T-helper 2 cell treated with Interferon-gamma antibody and Interleukin-4, amounts not matched to agents 100 ng/mL and 5 ng/mL, for 36 hours (primary cell): Measurements from ENCODE around the gene TMEM116. TPM values are rescaled to one million over a fixed set of nuclear protein-coding genes. Genes with fewer than 3 reads are reported as not detected.
"Not testable (repeated sequence)": the region's sequence is repeated elsewhere in the genome, so short reads cannot be mapped to it uniquely, and the experiment has no call there.

Experiments used
- intact Hi-C: fragments of 100-400 bp; cut with micrococcal nuclease; formaldehyde crosslinking; loops from one replicate; pipeline ENCODE4 v1.15.1; 2023
- total RNA-seq: library from RNA; stranded (reverse); gene quantifications from 2 replicates; pipeline ENCODE4 v1.2.3, GENCODE V29; 2022

The TMEM116 gene
- total RNA-seq, 1 donor from 2014 or later = 11.5 TPM

DNA sequence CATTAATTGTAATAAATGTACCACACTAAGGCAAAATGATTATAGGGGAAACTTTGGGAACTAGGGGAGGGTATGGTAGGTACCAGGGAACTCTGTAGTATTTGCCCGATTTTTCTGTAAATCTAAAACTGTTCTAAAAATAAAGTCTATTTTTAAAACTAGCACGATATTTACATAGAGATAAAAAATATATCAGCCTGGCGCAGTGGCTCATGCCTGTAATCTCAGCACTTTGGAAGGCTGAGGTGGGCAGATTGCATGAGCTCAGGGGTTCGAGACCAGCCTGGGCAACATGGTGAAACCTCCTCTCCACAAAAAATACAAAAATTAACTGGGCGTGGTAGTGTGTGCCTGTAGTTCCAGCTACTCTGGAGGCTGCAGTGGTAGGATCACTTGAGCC, 32.4 kb downstream of the TMEM116 start:
- intact Hi-C loops = no loop called here

DNA sequence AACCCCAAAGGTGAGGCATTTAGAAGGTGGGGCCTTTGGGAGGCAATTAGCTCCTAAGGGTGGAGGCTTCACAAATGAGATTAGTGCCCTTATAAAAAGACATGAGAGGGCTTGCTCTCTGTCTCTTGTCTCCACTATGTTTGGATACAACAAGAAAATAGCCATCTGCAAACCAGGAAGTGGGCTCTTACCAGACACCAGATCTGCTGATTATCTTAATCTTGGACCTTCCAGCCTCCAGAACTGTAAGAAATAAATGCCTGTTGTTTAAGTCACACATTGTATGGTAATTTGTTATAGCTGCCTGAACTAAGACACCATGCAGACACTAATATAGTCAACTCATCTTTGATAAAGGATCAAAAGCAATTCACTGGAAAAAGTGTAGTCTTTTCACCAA, 34.4 kb downstream of the TMEM116 start:
- intact Hi-C loops = no loop called here

DNA sequence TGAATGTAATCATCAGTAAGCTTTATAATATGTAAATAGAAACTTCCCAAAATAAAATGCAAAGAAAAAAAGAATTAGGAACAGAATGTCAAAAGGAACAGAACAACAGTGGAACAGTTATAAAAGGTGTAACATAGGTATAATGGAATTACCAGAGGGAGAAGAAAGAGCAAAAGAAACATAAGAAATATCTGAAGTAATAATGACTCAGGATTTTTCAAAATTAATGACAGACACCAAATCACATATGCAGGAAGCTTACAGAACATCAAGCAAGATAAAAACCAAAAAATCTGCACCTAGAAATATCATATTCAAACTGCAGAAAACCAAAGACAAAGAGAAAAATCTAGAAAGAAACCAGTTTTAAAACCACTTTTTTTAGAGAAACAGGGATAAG, 36.1 kb downstream of the TMEM116 start:
- intact Hi-C loops = no loop called here

DNA sequence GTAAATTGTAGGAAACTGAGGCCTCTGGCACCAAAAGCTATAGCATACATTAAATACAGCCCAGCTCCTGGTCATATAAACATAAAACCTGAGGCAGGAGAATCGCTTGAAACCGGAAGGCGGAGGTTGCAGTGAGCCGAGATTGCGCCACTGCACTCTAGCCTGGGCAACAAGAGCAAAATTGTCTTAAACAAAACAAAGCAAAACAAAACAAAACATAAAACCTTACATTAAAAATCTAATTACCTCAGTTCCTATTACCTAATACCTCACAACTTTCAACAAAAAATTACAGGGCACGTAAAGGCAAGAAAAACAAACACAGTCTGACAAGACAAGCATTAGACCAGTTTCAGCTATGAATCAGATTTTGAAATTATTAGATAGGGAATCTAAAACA, 36.7 kb downstream of the TMEM116 start:
- intact Hi-C loops = no loop called here

DNA sequence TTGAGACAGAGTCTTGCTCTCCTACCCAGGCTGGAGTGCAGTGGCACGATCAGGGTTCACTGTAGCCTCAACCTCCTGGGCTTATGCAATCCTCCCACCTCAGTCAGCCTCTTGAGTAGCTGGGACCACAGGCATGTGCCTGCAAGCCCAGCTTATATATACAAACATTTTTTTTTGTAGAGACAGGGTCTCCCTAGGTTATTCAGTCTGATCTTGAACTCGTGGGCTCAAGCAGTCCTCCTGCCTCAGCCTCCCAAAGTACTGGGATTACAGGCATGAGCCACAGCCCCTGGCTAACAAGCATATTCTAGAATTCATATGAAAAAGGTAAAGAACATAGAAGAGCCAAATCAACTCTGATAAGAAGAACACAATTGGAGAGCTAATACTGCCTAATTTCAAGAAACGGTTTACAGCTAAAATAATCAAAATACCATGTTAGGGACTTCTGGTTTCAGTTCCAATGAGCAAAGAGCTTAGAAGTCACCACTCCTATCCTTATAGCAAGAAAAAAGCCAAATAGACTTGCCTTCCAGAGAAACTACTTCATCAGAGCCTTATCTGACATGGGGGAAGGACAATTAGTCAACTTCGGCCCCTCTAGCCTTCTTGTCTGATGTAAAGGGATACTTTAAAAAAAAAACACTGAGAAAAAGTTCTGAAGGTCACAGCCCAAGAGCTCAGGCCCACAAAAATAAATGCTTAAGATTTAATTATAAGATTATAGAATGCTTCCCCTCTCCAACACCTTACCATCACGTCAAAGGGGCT, 37.6 kb downstream of the TMEM116 start:
- intact Hi-C loops = no loop called here

DNA sequence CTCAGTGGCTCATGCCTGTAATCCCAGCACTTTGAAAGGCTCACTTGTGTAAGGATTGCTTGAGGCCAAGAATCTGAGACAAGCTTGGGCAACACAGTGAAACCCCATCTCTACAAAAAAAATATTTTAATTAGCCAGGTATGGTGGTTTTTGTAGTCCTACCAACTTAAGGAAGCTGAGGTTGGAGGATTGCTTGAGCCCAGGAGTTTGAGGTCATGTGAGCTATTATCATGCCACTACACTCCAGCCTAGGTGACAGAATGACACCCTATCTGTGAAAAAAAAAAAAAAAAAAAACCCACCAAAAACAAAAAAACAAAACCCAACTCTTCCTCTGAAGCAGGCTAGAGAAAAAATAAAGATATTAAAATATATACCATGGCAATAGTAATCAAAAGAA, 41.2 kb downstream of the TMEM116 start:
- intact Hi-C loops = no loop called here

DNA sequence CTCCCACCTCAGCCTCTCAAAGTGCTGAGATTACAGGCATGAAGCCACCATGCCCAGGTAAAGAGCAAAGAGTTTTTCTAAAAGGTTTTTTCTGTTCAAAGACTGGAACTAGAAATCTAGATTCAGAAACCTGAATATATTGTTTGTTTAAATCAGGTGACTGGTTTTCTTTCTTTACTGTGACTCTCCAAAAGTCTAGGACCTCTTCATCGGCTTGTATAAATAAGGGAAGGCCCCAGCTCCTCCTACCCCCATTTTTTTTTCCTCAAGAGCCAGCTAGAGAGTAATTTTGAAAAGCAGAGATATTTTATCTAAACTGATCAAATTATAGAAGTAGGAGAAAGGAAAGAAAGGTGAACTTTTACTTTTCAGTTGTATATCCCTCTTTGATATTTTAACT, 48.0 kb downstream of the TMEM116 start:
- intact Hi-C loops = no loop called here

DNA sequence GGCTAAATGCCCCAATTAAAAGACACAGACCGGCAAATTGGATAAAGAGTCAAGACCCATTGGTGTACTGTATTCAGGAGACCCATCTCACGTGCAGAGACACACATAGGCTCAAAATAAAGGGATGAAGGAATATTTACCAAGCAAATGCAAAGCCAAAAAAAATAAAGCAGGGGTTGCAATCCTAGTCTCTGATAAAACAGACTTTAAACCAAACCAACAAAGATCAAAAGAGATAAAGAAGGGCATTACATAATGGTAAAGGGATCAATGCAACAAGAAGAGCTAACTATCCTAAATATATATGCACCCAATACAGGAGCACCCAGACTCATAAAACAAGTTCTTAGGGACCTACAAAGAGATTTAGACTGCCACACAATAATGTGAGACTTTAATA, 53.4 kb downstream of the TMEM116 start:
- intact Hi-C loops = not testable (repeated sequence)

DNA sequence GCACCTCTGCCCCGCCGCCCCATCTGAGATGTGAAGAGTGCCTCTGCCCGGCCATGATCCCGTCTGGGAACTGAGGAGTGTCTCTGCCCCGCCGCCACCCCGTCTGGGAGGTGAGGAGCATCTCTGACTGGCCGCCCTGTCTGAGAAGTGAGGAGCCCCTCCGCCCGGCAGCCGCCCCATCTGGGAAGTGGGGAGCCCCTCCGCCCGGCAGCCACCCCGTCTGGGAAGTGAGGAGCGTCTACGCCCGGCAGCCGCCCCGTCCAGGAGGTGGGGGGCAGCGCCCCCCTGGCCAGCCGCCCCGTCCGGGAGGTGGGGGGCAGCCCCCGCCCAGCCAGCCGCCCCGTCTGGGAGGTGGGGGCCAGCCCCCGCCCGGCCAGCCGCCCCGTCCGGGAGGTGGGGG, 55.7 kb downstream of the TMEM116 start:
- intact Hi-C loops = not testable (repeated sequence)

DNA sequence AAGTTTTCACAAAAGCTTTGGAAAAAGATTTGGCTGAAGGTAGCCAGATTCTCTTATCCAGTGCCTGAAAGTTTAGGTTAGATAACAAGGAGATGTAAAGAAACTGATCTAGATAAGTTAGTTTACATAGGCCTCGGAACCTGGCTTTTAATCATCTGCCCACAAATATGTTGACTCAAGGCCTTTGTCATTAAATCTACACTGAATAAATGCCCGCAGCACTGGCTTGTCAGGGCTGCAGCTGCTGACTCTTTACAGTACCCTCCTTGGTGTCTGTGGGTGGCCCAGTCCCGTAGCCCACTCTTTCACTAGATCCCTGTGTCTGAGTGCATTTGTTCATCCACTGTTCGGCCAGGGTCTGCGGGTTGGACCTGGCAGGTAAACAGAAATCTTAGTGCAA, 58.0 kb downstream of the TMEM116 start:
- intact Hi-C loops = no loop called here

DNA sequence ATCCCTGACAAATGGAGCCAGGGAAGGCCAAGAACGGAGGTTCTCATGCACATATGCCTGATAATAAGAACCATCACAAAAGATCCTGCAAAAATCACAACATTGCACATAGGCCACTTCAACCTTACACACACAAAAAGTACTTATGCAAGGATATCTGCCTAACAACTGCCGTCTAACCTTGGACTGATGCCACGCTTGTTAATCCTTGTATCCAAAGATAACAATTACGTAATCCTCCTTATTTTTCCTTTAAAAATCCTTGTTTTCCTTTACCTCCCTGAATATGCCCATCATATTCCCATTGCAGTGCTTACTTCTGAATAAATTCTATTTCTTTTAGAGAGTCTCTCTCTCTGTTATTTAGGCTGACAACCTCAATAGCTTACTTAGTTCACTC, 59.5 kb downstream of the TMEM116 start:
- intact Hi-C loops = no loop called here

DNA sequence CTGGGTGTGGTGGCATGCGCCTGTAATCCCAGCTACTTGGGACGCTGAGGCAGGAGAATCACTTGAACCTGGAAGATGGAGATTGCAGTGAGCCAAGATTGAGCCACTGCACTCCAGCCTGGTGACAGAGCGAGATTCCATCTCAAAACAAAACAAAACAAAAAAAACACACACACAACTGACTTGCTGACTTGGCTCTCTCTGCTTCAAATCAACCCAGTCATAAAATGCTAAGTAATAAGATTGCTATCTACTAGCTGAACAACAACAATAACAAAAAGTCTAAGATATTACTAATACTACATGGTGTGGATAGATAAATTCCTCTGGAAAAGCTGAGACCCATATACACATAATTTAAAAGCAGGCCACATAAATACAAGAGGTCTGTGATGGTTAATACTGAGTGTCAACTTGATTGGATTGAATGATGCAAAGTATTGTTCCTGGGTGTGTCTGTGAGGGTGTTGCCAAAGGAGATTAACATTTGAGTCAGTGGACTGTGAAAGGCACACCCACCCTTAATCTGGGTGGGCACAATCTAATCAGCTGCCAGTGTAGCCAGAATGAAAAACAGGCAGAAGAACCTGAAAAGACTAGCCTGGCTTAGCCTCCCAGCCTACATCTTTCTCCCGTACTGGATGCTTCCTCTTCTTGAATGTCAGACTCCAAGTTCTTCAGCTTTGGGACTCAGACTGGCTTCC, 60.7 kb downstream of the TMEM116 start:
- intact Hi-C loops = not testable (repeated sequence)

DNA sequence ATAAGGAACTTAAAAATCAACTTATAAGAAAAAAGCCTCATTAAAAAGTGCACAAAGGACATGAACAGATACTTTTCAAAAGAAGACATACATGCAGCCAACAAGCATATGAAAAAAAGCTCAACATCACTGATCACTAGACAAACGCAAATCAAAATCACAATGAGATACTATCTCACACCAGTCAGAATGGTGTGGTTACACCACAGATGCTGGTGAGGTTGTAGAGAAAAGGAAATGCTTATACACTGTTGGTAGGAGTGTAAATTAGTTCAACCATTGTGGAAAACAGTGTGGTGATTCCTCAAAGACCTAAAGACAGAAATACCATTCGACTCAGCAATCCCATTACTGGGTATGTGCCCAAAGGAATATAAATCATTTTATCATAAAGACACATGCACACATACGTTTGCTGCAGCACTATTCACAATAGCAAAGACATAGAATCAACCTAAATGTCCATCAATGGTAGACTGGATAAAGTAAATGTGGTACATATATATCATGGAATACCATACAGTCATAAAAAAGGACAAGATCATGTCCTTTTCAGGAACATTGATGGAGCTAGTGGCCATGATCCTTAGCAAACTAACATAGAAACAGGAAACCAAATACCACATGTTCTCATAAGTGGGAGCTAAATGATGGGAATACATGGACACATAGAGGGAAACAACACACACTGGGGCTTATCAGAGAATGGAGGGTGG, 61.8 kb downstream of the TMEM116 start:
- intact Hi-C loops = loop anchor here (2.0 kb wide), 1 partner anchor 44 kb away; no protein-coding TSS in a partner anchor

DNA sequence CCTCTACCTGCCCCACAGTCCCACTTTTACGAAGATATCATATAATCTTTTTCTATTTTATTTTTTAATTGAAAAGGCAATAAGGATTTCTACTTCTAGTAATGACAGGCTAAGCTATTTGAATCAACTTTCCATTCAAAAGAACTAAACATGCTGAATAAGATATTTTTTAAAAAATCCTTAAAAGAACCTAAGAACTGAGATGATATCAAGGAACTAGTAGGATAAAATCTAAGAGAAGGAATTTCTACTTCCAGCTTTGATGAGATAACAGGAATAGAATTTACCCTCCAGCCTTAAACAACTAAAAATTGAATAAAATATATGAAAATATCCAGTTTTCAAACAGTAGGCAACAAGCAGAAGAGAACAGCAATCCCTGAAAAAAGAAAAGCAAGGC, 69.0 kb downstream of the TMEM116 start:
- intact Hi-C loops = no loop called here

DNA sequence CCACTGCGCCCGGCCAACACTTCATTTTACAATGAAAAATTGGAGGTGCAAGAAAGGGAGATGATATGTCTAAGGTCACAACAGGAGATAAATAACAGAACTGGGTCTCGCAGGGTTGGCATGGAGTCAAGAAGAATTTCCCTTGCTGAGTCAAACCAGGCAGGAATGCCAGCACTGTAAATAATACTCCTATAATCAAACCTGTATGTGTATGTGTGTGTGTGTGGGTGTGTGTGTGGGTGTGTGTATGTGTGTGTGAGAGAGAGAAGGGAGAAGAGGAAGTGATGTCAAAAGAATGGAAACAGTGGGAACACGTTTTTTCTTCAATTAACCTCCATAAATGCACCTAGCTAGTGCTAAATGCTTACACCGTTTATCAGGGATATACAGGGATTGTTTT, 70.4 kb downstream of the TMEM116 start:
- intact Hi-C loops = no loop called here

DNA sequence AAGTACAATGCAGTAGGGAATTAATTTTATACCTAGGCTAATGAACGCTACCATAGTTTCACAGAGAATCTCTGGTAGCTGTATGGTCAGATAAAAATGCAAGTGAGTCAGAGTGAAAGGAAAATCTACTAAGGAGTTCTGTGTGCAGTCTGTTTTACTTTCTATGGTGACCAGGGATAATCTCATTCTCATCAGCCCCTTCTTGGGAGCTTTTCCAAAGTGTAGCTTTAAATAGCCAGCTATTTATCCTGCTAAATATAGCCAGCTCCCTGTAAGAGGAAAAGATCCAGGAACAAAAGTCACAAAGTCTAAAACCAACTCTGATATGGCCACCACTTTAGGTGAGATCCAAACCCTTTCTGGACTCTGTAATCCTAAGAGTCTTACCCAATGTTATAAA, 75.5 kb downstream of the TMEM116 start:
- intact Hi-C loops = no loop called here

DNA sequence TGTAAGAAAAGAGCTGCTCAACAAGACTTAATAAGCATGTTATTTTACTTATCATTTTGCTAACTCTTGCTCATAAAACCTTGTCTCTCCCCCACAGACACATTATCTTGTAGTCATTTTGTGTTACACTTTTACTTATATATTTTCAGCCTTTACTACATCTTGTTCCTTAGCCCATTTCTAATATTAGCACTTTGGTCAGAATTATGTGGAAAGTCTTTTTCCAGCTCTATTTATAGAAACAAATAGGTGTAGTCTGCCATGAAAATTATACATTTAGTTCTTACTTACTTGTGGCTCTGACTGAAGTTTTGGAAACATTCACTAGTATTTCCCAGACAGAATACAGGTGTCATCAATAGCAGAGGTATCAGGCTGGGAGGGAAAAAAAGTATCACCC, 76.1 kb downstream of the TMEM116 start:
- intact Hi-C loops = no loop called here

DNA sequence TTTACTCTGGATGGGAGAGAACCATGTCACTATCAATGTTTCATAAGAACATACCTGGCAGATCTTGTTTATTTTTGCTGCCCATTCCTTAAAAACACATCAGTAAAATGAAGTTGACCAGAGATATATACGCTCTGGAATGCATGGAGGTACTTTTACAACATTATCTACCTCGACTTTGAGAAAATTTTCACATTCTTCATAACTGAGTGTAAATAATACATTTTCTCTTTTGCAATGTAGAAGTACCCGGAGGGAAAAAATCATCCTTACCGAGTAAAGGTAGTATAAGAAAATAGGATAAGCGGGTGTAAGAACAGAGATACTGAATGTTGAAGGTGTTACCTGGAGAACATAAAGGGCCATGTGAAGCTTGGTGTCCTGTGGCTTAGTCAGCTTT, 80.7 kb downstream of the TMEM116 start:
- intact Hi-C loops = no loop called here

DNA sequence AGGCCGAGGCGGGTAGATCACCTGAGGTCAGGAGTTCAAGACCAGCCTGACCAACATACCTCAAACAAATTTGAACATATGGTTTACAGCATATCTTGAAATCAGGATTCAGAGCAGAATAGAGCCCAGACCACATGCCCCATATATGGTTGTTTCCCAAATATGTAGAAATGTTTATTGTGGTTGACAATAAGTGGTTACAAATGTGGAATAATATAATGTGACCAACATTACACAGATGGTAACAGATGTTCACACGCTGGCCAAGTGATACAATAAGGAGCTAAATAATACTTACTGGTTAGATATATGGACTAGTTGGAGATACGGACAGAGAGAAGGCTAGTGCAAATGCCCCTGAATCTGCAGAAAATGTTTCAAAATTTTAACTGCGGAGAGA, 85.6 kb downstream of the TMEM116 start:
- intact Hi-C loops = no loop called here

DNA sequence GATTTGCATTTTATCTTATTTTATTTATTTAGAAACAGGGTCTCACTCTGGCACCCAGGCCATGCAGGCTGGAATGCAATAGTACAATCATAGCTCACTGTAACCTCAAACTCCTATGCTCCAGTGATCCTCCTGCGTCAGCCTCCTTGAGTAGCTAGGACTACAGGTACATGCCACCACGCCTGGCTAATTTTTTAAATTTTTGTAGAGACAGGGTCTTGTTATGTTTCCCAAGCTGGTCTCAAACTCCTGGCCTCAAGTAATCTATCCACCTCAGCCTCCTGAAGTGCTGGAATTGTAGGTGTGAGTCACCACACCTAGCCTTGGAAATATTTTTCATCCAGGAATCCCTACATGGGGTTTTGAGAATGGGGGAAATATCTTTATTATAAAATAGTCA, 86.3 kb downstream of the TMEM116 start:
- intact Hi-C loops = no loop called here

DNA sequence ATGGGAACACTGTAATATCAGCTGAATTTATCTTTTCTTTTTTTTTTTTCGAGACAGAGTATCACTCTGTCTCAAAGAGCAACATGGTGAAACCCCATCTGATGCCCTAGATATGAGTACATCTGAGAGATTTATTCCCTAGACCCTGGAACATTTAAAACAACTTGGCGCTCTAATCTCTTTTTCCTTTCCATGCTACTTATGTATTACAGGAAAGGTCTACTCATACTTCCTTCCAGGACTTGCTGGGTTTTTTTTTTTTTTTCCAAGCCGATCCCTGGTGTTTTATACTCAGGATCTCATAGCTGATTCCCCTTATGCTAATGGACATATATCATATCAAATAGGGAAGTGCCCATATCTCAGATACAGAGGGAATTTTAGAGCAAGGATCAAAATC, 87.8 kb downstream of the TMEM116 start:
- intact Hi-C loops = no loop called here

DNA sequence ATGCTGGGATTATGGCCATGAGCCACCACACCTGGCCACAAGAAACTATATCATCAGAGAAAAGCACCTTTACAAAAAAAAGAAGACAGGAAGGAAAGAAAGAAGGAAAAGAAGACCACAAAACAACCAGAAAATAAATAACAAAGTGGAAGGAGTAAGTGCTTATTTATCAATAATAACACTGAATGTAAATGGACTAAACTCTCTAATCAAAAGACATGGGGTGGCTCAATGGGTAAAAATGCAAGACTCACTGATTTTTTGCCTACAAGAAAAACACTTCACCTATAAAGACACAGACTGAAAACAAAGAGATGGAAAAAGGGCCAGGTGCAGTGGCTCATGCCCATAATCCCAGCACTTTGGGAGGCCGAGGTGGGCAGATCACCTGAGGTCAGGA, 105.2 kb downstream of the TMEM116 start:
- intact Hi-C loops = no loop called here
